ENCODE measurements around the gene PTPRQ.

The PTPRQ gene

DNA sequence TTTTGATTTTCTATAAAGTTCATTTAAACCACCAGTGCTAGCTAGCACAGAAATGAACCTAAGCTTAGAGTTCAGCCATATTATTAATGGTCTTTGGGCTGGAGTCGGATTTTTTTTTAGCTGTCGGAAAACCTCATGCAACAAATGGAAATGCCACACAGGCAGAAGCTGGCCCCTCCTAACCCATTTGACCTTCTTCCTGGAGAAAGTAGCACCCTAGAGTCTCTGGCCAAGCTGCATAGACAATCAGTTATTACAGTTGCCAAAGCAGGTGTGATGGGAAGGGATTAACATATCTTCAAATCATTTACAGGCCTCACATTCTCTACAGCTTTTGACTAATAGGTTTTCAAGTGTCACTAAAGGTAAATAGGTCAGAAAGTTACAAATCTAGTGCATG is 49.4 kb downstream of the PTPRQ start:
- no peak for DNase-seq (ENCODE audit: low read depth)
- TF ChIP-seq, protein P1, sequence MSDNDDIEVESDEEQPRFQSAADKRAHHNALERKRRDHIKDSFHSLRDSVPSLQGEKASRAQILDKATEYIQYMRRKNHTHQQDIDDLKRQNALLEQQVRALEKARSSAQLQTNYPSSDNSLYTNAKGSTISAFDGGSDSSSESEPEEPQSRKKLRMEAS (IDR thresholded peaks at IDR 0.05; ENCODE audit: low read depth, low read length) = no peak
- TF ChIP-seq, protein P2, sequence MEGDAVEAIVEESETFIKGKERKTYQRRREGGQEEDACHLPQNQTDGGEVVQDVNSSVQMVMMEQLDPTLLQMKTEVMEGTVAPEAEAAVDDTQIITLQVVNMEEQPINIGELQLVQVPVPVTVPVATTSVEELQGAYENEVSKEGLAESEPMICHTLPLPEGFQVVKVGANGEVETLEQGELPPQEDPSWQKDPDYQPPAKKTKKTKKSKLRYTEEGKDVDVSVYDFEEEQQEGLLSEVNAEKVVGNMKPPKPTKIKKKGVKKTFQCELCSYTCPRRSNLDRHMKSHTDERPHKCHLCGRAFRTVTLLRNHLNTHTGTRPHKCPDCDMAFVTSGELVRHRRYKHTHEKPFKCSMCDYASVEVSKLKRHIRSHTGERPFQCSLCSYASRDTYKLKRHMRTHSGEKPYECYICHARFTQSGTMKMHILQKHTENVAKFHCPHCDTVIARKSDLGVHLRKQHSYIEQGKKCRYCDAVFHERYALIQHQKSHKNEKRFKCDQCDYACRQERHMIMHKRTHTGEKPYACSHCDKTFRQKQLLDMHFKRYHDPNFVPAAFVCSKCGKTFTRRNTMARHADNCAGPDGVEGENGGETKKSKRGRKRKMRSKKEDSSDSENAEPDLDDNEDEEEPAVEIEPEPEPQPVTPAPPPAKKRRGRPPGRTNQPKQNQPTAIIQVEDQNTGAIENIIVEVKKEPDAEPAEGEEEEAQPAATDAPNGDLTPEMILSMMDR (IDR thresholded peaks at IDR 0.05; ENCODE audit: low read depth, low read length) = no peak
- TF ChIP-seq MYC (IDR thresholded peaks at IDR 0.05; ENCODE audit: low read depth, low read length) = no peak
- TF ChIP-seq POLR2A (IDR thresholded peaks at IDR 0.05; ENCODE audit: extremely low read depth, insufficient read length) = no peak
- H3K4me3 ChIP-seq (ENCODE audit: low read depth, low read length) = no peak overlapping the region

DNA sequence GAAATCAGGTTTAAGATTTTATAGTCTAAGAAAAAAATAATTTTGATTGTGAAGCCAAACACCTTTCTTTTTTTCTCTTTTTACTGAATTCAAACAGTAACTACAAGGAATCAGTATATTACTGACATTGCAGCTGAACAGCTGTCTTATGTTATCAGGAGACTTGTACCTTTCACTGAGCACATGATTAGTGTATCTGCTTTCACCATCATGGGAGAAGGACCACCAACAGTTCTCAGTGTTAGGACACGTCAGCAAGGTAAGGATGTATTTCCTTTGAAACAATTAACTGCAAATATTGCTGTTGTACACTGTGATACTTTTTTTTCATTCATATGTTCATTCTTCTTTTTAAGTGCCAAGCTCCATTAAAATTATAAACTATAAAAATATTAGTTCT is 50.8 kb downstream of the PTPRQ start:
- DNase-seq (ENCODE audit: low read depth) = no peak
- TF ChIP-seq, protein P2 (IDR thresholded peaks at IDR 0.05; ENCODE audit: low read depth, low read length) = no peak
- TF ChIP-seq POLR2A (IDR thresholded peaks at IDR 0.05; ENCODE audit: extremely low read depth, insufficient read length) (no peak), MYC (IDR thresholded peaks at IDR 0.05; ENCODE audit: low read depth, low read length) (no peak)
- TF ChIP-seq, protein P1 (IDR thresholded peaks at IDR 0.05; ENCODE audit: low read depth, low read length) = no peak
- no peak overlapping the region for H3K4me3 ChIP-seq (ENCODE audit: low read depth, low read length)

DNA sequence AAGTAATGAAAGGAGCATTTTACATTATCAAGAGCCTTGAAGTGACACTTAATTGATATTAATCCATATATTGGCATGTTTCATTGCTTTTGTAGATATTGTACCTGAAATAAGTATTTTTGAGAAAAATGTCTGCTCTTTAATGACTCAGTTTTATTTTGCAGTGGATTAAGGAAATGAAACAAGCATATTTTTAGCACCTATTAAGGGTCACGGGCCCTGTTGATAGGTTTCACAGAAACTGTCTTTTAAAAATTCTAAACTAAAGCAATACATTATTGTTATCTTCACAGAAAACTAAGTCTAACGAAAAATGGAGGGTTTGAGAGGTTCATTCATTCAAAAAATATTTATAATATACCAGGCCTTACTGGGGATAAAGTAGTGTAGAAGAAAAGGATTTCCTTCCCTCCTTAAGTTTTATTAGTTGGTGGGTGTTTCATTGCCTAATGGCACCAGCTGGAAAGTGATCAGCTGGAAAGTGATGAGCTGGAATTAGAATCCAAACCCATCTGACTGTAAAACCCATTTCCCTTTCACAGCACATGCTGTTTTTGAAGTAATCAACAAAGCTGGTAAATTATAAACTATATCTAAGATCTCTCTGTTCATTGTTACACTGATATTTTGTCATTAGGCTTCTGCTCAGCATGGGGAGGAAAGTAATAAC is 54.2 kb downstream of the PTPRQ start:
- TF ChIP-seq, protein P1 (IDR thresholded peaks at IDR 0.05; ENCODE audit: low read depth, low read length) = no peak
- TF ChIP-seq, protein P2 (IDR thresholded peaks at IDR 0.05; ENCODE audit: low read depth, low read length) = no peak
- TF ChIP-seq MYC (IDR thresholded peaks at IDR 0.05; ENCODE audit: low read depth, low read length) = no peak
- TF ChIP-seq POLR2A (IDR thresholded peaks at IDR 0.05; ENCODE audit: extremely low read depth, insufficient read length) = no peak
- H3K4me3 ChIP-seq (ENCODE audit: low read depth, low read length) = no peak overlapping the region
- DNase-seq (ENCODE audit: low read depth) = no peak

DNA sequence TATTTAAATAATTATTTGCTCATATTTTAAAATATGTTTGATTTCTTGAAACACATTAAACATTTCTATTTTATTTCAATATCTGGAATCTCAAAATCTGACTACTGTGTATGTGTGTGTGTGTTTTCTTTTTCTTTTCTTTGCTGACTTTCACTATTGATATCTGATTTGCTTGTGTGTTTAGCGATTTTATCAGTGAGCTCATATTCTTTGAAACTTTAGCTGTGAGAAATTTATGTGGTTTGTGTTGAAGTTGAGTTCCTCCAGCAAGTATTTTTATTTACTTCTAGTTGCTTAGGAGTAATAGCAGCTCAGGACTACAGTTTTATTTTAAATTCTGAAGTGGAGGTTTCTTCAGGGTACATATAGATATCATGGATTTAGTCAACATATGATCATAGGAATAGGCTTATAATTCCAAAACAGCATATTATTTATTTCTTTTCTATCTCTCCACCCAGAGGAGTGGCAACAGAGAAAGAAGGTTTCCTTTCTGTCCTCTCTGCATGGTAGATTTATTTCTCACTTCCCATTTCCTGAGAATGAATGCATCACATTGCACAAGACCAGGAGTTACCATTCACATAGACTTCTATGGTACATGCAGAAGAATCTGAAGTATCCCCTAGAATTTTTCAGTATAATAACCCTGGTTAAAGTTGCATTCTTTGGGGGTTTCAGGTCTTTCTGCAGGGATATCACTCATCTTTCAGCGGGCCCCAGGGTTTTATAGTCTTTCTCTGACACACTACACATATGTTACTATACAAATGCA is 60.5 kb downstream of the PTPRQ start:
- TF ChIP-seq, protein P1 (IDR thresholded peaks at IDR 0.05; ENCODE audit: low read depth, low read length) = no peak
- TF ChIP-seq POLR2A (IDR thresholded peaks at IDR 0.05; ENCODE audit: extremely low read depth, insufficient read length) (no peak), MYC (IDR thresholded peaks at IDR 0.05; ENCODE audit: low read depth, low read length) (no peak)
- TF ChIP-seq, protein P2 (IDR thresholded peaks at IDR 0.05; ENCODE audit: low read depth, low read length) = no peak
- no peak for DNase-seq (ENCODE audit: low read depth)
- H3K4me3 ChIP-seq (ENCODE audit: low read depth, low read length) = no peak overlapping the region

DNA sequence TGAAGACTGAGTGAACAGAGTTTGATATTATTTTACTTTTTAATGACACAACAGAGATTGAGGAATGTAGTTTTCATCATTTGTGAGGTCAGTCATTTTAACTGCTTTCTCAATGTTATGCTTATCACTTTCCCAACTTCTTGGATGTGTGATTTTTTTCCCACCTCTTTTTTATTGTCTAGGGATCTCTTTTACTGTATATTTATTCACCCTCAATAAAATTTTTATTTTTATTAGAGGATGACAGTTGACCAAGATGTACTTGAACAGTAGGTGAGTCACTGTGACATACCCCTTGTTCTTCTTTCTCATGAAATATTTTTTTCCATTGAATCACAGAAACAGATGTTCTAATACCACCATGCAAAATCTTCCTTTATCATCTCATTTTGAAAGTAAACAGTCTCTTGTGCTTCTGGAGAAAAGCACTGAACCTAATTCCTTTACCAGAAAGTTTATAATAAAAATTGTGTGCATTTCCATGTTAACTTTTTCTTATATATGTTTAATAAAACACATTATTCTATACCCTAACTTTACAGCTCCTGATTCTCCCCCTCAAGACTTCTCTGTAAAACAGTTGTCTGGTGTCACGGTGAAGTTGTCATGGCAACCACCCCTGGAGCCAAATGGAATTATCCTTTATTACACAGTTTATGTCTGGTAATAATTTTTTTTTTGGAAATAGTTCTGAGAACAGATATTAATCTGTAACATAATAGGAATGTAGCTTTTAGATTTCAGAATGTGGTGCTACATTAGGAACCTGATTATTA is 65.9 kb downstream of the PTPRQ start:
- no peak overlapping the region for H3K4me3 ChIP-seq (ENCODE audit: low read depth, low read length)
- TF ChIP-seq, protein P1 (IDR thresholded peaks at IDR 0.05; ENCODE audit: low read depth, low read length) = no peak
- TF ChIP-seq MYC (IDR thresholded peaks at IDR 0.05; ENCODE audit: low read depth, low read length) = no peak
- TF ChIP-seq POLR2A (IDR thresholded peaks at IDR 0.05; ENCODE audit: extremely low read depth, insufficient read length) = no peak
- TF ChIP-seq, protein P2 (IDR thresholded peaks at IDR 0.05; ENCODE audit: low read depth, low read length) = no peak
- no peak for DNase-seq (ENCODE audit: low read depth)
